ENCODE results near the gene LDLRAD3. TPM values are rescaled to one million over a fixed set of nuclear protein-coding genes. Genes with fewer than 3 reads are reported as not detected.

Gene LDLRAD3
- polyA plus RNA-seq, 3 donors: 22.7 to 25.5 (median 23.5) TPM

DNA sequence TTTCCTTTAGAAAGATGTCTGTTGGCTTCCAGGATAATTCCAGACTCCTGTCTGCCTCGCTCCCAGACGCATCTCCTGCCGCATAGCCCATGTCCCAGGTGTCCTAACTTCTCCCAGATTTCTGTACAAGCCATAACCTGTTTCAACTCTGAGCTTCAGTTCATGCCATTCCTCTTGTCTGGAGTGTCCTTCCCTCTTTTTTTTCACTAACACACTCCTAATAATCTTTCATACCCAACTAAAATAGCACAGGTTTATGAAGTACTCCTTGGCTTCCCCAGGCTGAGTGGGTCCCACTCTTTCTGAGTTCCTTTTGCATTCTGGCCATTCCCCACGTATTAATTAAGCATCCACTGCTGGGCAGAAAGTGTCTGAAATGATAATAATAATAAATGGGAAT, 123.0 kb downstream of the LDLRAD3 start:
- DNase-seq (ENCODE audit: low read depth in 3 of 3, low spot score in 2 of 3): no peak

DNA sequence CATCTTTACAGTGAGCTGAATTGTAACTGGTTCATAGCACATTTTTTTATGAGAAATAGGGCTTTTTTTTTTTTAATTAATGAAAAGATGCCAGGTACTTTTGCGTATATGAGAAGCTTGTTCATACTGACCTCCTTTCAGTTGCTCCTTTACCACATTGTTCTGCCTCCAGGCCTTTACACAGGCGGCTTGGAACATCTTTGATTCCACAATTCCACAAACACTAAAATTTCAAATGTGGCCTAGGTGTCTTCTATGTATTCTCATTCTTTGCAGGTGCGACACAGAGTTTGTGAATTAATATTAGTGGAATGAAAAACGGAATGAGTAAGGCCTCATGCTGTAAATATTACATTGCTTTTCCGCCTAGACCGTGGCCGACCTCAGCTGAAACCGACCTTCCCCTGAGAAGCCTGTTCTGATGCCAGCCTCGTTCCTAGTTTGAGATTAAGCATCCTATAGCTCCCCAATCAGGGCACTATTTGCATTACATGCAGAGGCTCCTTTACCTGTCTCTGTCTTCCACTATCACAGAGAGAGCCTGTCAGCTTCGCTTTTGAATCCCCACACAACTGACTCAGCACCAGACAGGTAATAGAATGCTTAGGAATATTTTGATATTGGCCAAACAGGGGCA, 125.8 kb downstream of the LDLRAD3 start:
- no peak for DNase-seq (ENCODE audit: low read depth in 3 of 3, low spot score in 2 of 3)

DNA sequence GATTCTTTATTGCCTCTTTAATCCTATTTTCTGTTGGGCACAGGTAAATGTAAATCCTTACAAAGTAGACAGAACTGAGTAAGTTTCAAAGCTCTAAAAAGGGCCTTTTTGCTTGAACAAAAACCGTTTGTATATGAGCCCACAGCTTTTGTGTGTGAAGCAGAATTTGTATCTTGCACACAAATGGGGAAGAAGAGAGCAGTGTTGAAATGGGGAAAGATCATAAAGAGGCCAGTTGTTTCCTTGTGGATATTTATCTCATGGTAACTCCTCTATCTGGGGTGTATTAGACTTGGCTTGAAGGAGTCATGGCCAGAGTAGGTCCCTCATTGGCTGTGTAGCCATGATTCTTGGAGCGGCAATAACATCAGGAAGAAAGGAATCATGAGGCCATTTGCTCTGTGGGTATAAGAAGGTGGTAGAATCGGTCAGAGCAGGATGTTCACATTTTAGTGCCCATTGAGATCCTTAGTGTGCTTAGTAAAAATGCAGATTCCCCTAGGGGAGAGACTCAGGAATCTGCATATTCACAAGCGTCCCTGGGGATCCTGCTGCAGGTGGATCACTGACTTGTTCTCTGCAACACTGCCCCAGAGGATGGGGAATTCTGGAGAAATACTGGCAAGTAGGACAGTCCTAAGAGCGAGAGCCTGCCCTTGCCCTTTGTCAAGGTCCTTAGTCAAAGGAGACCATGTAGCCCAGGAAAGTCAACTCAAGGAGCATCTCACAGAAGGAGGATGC, 126.5 kb downstream of the LDLRAD3 start:
- no peak for DNase-seq (ENCODE audit: low read depth in 3 of 3, low spot score in 2 of 3)

DNA sequence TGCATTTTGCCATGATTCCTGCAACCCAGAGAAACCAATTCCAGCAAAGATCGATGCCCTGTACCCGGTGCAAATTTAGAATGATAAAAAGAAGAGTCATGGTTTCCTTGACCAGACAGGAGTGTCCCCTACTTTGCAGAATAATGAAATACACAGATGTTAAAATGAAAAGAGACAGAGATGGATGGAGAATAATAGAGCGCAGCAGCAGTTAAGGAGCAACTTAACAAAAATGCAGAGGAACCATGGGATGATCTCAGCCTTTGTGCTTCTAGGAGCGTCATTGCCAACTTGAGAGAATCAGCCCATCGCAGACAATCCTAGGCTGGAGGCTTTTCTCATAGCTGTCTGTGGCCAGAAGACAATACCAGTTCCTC, 127.1 kb downstream of the LDLRAD3 start:
- no peak for DNase-seq (ENCODE audit: low read depth in 3 of 3, low spot score in 2 of 3)

DNA sequence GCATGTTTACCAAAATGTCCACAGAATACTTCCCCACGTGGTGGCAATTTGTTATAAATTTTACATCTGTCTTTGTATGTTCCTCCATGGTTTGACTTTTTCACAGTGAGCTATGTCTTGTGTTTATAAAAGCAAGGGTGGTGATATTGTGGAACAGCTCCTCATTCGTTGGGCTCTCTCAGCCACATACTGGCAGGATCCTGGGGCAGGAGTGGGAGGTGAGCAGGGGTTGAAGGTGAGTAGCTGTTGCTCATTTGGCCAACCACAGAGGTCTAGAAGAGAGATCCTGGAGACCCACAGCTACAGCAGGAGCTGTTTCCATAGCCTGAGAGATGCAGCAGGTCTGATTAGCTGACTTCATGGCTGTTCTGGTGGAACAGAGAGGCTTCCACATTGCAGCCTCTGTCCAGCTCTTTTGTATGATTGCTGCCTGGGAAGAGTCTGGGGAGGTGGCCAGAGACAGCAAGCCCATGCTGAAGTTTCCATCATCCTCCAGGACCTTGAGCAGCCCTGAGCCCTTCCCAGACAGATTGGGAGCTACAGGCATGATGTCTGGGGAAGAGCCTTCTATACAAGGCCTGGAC, 128.1 kb downstream of the LDLRAD3 start:
- DNase-seq (ENCODE audit: low read depth in 3 of 3, low spot score in 2 of 3): no peak

DNA sequence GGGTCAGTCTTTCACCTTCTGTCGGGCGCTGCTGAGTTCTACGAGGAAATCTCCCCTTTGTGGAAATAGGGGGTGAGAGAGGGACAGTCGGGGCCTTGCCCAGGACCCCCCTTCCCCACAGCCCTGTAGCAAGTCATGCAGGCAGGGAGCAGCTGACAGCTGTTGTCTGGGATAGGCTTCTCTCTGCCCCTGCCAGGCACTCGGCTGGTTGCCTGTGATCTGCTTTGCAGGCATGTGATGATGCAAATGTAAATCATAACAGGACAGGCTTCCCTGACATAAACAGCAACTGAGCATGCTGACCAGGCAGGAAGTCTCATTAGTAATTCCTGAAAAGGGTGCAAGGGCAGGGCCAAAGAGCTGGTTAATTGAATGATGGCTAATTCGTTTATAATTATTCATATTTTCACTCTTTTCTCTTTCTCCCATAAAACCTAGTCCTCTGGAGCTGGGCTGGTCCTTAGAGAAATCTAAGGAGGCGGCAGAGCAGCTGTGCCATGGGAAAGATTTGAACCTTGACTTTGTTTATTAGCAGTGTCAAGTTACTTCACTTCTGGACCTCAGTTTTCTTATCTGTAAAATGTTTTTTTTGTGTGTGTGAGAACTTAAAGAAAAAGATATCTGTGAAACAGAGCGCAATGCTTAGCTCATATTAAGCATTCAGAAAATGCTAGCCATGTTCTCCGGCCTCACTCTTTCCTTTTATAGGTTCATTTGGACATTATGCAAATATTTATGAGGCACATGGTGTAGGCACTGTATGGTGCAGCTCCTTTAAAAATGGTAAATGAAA, 129.7 kb downstream of the LDLRAD3 start:
- no peak for DNase-seq (ENCODE audit: low read depth in 3 of 3, low spot score in 2 of 3)

DNA sequence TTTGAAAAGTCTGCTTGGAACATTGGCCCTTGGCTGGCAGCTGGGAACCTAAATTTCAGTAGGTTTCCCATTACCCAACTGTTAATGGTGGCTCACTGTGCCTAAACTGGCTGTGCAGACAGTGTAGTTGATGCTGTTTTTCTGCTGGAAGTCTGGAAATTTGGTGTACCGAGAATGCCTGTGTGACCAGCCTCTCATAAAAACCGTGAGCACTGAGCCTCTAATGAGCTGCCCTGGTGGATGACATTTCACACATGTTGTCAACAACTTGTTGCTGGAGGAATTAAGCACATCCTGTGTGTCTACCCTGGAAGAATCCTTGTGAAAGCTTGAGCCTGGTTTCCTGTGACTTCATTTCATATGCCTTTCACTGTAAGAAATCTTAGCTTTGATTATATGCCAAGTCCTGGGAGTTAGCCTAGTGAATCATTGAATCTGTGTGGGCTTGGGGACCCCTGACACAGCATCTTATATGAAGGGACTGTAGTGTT, 131.1 kb downstream of the LDLRAD3 start:
- DNase-seq (ENCODE audit: low read depth in 3 of 3, low spot score in 2 of 3): no peak

DNA sequence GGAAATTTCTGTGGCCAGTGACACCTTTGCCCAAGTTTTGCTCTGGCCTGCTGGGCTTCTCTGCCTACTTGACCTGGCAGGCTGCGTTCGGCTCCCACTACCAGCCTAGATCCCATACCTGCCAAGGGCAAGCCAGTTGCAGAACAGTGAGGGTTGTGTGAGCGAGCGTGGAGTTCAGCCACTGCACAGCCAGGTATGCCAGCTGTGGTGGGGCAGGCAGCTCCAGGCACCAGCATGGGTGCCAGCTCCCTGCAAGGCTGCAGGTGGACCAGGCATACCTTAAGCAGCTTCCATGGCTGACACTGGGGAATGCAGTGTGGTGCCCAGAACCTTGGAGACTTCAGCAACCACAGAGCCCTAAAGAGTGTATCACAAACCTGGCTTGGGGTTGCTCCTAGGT, 133.5 kb downstream of the LDLRAD3 start:
- DNase-seq (ENCODE audit: low read depth in 3 of 3, low spot score in 2 of 3): no peak

DNA sequence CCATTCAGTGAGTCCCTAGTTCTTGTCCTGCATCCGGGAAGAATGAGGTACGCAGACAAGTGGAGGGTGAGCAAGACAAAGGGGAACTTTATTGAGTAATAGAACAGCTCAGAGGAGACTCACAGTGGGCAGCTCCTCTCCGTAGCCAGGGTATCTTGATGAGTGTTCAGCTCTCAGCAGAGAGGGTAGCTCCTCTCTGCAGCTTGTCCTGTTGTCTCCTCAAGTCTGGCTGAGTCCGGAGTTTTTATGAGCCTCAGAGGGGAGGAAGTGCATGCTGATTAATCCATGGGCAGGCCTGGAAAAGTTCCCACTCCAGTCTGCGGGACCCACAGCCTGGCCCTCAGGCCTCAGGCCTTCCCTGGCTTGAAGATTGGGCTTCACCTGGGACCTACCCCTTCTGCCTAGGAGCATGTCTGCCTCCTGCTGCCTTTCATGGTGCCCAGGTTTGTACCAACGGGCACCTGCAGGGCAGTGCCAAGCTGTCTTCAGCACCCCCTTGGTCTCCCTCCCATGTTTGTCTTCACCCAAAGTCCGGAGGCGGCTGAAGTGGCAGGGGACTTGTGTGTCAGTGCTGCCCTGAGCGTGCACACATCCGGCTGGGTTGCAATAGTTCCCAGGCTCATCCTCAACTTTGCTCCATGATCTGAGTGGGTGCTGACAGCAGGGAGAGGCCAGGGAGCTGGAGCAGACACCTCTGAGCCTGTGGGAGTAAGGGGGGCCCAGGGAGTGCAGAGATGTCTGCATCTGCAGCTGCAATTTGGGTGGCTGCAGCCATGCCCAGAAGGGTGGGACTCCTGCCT, 134.2 kb downstream of the LDLRAD3 start:
- DNase-seq (ENCODE audit: low read depth in 3 of 3, low spot score in 2 of 3): no peak

DNA sequence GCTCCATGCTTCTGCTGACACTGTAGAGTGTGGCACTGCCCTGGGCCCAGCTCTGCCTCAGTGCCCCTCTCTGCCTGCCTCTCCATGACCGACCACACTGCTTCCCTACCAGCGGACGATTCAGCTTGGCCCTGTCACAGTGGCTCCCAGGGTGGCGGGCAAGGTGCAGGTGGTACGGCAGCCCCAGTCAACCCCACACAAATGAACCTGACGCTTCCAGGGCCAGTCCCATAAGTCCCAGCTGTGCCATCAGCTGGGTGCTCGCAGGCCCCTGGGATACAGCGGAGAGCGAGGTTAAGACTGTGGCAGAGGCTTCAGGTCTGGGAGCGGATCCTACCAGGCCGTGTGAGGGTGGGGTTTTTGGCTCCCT, 134.8 kb downstream of the LDLRAD3 start:
- DNase-seq (ENCODE audit: low read depth in 3 of 3, low spot score in 2 of 3): no peak

DNA sequence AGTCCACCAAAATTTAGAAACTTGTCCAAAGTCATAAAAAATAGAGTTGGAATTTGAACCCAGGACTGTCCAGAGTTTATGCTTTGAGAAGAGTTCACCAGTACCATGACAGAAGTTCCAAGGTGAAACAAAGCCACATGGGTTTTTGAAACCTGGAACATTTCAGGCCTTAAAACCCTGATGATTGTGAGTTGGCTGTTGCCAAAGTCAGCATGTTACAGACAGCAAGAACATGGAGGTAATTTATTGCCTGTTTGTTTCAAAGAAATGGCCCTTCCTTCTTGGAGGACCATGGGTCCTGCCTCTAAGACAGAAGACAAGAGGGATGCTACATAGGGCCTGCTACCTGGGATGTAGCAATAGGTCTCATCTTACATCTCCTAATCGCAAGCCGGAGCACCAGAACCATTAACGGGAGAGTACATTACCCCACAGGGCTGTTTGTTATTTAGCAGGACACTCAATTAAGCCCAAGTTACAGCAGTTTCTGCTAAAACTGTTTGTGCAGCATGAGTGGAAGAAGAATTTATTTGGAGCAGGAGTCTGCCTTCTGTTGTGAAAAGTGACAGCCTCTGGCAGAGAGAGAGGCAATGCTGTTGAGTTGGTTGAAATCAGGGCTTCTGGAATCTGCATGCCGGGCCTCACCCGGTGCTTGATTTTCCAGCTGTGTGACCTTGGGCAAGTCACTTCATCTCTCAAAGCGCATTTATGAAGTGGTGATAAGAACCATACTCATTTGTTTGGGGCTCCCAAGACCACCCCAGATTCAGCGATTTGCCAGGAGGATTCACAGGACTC, 136.2 kb downstream of the LDLRAD3 start:
- no peak for DNase-seq (ENCODE audit: low read depth in 3 of 3, low spot score in 2 of 3)

DNA sequence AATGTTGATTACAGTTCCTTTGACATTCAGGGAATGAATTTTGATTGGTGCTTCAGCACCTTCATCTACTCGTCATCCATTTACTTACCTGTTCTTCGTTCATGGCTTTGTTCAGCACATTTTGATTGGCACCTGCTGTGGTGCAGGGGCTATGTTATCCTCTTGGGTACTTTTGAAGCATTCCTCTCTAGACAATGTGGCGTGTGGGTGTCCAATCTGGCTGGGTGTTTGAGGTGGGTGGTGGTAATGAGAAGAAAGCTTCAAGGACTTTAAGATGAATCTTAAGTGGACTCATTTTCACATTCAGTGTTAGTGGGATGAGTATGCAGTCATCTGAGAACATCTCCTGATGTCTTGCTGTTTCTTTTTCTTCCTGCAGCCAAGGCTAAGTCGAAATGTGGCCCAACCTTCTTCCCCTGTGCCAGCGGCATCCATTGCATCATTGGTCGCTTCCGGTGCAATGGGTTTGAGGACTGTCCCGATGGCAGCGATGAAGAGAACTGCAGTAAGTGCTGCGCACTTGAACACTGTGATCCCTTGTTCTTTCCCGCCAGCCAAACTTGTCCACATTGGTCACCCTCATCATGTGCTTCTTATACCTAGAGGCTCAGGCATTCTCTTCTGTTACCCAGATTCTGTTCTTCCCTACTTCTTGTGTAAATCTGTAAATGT, 137.5 kb downstream of the LDLRAD3 start:
- no peak for DNase-seq (ENCODE audit: low read depth in 3 of 3, low spot score in 2 of 3)

DNA sequence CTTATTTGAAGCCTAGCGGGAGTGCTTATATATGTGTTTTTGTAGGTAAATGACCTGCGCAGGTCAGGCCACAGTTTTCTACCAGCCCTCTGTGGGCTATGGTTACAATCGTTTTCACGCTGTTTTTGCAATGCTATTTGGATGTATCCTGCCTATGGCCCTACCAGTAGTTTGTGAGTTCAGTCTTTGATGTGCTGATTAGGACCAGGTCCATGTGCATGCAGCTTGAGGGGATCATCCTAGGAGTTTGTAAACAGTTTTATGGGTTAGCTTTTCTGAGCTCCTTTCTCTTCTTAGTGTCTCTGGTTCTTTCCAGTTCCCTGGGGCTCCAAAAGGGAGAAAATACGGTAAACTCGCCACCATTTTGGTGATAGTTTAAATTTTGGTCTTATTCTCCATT, 142.5 kb downstream of the LDLRAD3 start:
- DNase-seq (ENCODE audit: low read depth in 3 of 3, low spot score in 2 of 3): no peak

DNA sequence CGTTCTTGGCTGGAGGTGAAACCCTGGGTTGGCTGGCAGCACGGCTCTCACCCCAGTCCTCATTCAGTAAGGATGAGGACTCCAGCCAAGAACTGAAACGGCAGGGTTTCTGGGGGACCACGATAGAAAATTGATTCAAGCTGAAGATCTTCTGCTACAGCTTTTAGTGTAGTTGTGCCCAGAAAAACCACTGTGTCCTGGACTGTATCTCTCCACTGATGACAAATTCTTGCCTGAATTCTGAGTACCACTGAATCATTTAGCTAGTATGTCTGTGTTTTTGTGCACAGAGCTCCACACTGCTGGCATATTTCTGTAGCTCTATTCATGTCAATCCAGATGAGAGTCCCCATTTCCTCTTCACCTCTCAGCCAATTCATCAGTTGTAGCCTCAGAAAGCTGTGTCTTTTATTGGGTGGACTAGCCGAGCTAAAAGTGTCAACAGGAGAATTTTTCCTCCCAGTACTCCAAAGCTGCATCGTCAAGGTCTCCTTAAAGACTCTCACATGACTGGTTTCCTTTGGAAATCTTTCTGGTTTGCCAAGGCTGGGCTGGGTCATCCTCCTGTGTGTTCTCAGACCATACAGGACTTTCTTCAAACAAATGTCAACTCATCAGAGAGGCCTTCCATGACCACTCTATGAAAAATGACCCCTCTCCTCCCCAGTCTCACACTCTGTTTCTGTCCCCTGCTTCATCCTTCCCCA, 144.6 kb downstream of the LDLRAD3 start:
- DNase-seq (ENCODE audit: low read depth in 3 of 3, low spot score in 2 of 3): no peak

DNA sequence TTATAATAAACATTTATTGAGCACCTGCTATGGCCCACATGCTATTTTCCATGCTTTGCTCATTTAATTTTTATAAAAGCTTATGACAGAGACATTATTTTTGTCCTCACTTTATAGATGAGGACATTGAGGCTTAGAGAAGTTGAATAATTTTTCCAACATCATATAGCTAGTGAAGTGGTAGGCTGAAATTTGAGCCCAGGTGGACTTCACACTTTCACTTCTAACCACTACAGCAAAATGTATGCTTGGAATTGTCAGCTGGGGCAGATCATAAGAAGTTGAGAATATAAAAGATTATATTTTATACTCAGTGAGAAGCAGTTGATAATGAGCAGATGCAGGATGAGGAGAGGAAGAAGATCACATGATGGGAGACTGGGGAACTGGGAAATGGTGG, 146.1 kb downstream of the LDLRAD3 start:
- DNase-seq (ENCODE audit: low read depth in 3 of 3, low spot score in 2 of 3): no peak

DNA sequence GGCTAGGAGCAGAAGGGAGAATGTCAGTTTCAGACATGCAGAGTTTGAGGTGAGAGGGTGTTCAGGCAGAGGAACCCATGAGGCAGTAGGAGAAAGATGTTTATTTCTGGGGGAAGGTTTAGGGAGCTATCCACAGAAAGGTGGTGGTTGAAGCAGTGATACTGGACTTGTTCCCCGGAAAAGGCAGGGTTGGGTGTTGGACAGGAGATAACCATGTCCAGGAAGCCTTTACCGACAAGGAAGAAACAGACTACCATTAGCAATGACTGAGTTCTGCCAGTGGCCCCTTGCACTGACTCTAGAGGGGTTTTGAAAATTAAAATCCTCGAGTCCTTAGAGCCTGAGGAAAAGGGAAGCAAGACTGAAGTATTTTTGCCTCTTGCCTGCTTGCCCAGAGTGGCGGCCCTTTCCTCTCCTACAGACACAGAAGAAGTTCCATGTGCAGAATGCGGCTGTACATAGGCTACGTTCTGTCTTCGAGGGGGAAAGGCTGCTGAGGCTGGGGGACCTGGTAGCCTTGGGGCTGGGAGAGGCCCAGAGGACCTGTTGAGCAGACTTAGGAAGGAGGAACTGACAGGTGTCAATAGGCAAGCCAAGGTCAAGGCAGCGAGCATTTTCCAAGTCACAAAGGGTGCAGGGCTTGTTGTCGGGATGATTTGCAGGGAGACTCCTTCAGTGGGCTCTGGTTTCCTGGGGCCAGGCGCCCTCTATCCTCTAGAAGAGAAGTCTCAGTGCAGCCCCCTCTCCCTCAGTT, 146.7 kb downstream of the LDLRAD3 start:
- DNase-seq (ENCODE audit: low read depth in 3 of 3, low spot score in 2 of 3): no peak

DNA sequence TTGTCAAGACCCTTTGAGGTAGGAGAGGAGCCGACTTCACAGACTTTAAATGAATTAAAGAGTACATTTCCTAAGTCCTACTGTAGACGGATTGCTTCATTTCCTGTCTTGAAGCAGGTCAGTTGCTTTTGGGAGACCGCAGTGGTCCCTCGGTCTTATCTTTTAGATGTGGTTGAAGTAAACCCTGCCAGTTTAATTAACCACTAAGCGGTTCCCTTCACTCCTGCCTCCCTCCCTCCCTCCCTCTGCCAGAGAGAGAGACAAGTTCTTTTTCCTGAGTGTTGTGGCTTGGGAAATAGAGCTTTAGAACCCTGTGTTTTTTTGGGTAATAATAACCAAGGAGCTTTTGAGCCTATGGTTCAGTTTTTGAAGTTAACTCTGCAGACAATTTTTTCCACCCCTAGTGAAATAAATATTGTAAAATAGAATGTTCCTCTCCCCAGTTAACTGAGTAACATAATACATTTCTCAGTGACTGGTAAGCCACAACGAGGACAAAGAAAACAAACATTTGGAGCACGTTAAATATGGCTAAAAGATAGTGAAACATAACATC, 147.5 kb downstream of the LDLRAD3 start:
- no peak for DNase-seq (ENCODE audit: low read depth in 3 of 3, low spot score in 2 of 3)

All from right renal cortex interstitium (tissue), 3 donors.